ENCODE data around the gene TNIK. TPM values are rescaled to one million over a fixed set of nuclear protein-coding genes. Genes with fewer than 3 reads are reported as not detected.

The TNIK gene
- 10 to 100 TPM; 23.2 to 74.4 (median 38.3) TPM for total RNA-seq

GRCh38 chr3:171459942-171460724 lies at the start of gene TNIK:
TNIK (minus strand) TSS chr3:171460405; CDS start chr3:171460063, 342 bp downstream.
- 0% methylated on average over 14 to 54 of the region's 55 CpGs for WGBS, 2 donors
- peak within 1 kb of the TSS; percentile 57 to 88 (median 77) for H3K27ac ChIP-seq
- no peaks in the 10 kb centered on the region for H3K36me3 ChIP-seq

GRCh38 chr3:171508676-171509075 lies 48.5 kb upstream of the TNIK start:
- no peaks in the 10 kb centered on the region for H3K9me3 ChIP-seq
- no peak for DNase-seq
- no peaks in the 10 kb centered on the region for H3K36me3 ChIP-seq
- TF ChIP-seq EP300 (IDR thresholded peaks at IDR 0.05) (no peak), CTCF (IDR thresholded peaks at IDR 0.05) (no peak), POLR2AphosphoS5 (IDR thresholded peaks at IDR 0.05) (no peak), POLR2A (IDR thresholded peaks at IDR 0.05) (no peak)
- H3K4me3 ChIP-seq = no peak overlapping the region
- 92 to 93% methylated on average over 2 of the region's 2 CpGs for WGBS, 2 donors
- no peaks in the 10 kb centered on the region for H3K27me3 ChIP-seq
- no peak for ATAC-seq (ENCODE audit: low FRiP score in 2 of 2)
- H3K4me1 ChIP-seq = no peaks in the 10 kb centered on the region
- H3K27ac ChIP-seq = no peak overlapping the region

More at GRCh38 chr3:171459942-171460724, at the start of gene TNIK:
- TF ChIP-seq EP300 (IDR thresholded peaks at IDR 0.05) = no peak
- TF ChIP-seq POLR2A (IDR thresholded peaks at IDR 0.05) = peak in 1 of 4 donors; percentile 80
- TF ChIP-seq CTCF (IDR thresholded peaks at IDR 0.05) = peak in 3 of 6 experiments; percentile 36 to 56 (median 37)
- peak in 1 of 2 donors; percentile 76 for TF ChIP-seq POLR2AphosphoS5 (IDR thresholded peaks at IDR 0.05)
- DNase-seq (peak; percentile 93 to 96), ATAC-seq (ENCODE audit: low FRiP score in 2 of 2) (peak; percentile 95 to 97)
- H3K4me1 ChIP-seq = peaks cover 15 to 51% (median 34%) of the 10 kb centered on the region in 4 donors
- H3K27me3 ChIP-seq = peaks cover 0 to 4% (median 0%) of the 10 kb centered on the region in 4 donors
- H3K4me3 ChIP-seq = peak within 1 kb of the TSS; percentile 55 to 87 (median 66)
- H3K9me3 ChIP-seq = no peaks in the 10 kb centered on the region

GRCh38 chr3:171508206-171508605 lies 48.0 kb upstream of the TNIK start:
- no peak for DNase-seq
- 46 to 50% methylated on average over 3 of the region's 3 CpGs for WGBS, 2 donors
- Histone ChIP-seq H3K9me3 (no peaks in the 10 kb centered on the region), H3K4me3 (no peak overlapping the region), H3K27ac (no peak overlapping the region), H3K27me3 (no peaks in the 10 kb centered on the region), H3K36me3 (no peaks in the 10 kb centered on the region), H3K4me1 (no peaks in the 10 kb centered on the region)
- TF ChIP-seq POLR2AphosphoS5 (IDR thresholded peaks at IDR 0.05) = no peak
- TF ChIP-seq EP300 (IDR thresholded peaks at IDR 0.05) = no peak
- no peak for TF ChIP-seq POLR2A (IDR thresholded peaks at IDR 0.05)
- ATAC-seq (ENCODE audit: low FRiP score in 2 of 2) = no peak

- no peaks in the 10 kb centered on the region for H3K4me1 ChIP-seq
- no peak overlapping the region for H3K27ac ChIP-seq
- 88 to 93% methylated on average over 5 of the region's 5 CpGs for WGBS, 2 donors
- no peaks in the 10 kb centered on the region for H3K9me3 ChIP-seq
- no peaks in the 10 kb centered on the region for H3K27me3 ChIP-seq
- ATAC-seq (ENCODE audit: low FRiP score in 2 of 2) (no peak), DNase-seq (no peak)
- TF ChIP-seq CTCF (IDR thresholded peaks at IDR 0.05) = no peak
- TF ChIP-seq EP300 (IDR thresholded peaks at IDR 0.05) = no peak
- no peak for TF ChIP-seq POLR2A (IDR thresholded peaks at IDR 0.05)
- TF ChIP-seq POLR2AphosphoS5 (IDR thresholded peaks at IDR 0.05) = no peak
- no peak overlapping the region for H3K4me3 ChIP-seq
- H3K36me3 ChIP-seq = no peaks in the 10 kb centered on the region
Measured at GRCh38 chr3:171506743-171507319, 46.6 kb upstream of the TNIK start.

GRCh38 chr3:171505822-171506333 lies 45.7 kb upstream of the TNIK start:
- Histone ChIP-seq H3K4me1 (no peaks in the 10 kb centered on the region), H3K36me3 (no peaks in the 10 kb centered on the region), H3K4me3 (no peak overlapping the region), H3K27me3 (no peaks in the 10 kb centered on the region), H3K9me3 (no peaks in the 10 kb centered on the region), H3K27ac (no peak overlapping the region)
- TF ChIP-seq EP300 (IDR thresholded peaks at IDR 0.05) (no peak), POLR2AphosphoS5 (IDR thresholded peaks at IDR 0.05) (no peak), POLR2A (IDR thresholded peaks at IDR 0.05) (no peak), CTCF (IDR thresholded peaks at IDR 0.05) (no peak)
- ATAC-seq (ENCODE audit: low FRiP score in 2 of 2) (no peak), DNase-seq (no peak)
- 91 to 95% methylated on average over 2 of the region's 2 CpGs for WGBS, 2 donors

Measured in upper lobe of left lung (tissue), 6 donors.